Caco-2 (cell line): ENCODE data around the gene PRCD. TPM values are rescaled to one million over a fixed set of nuclear protein-coding genes. Genes with fewer than 3 reads are reported as not detected.

Experiments
- BruUV-seq: library from RNA; stranded (reverse); fragments of 400-500 nt; replicated peaks from 2 replicates; lab custom pipeline; 2021; lab: Mats Ljungman, UMichigan
- CTCF ChIA-PET: fragments of 300-600 bp; sonication (Branson Sonifier 250); formaldehyde crosslinking; loops from one replicate; lab custom pipeline; 2022; ENCODE audit warnings: antibody characterized with exemption; lab: Charles Lee
- POLR2A ChIA-PET: fragments of 300-600 bp; sonication (Branson Sonifier 250); formaldehyde crosslinking; loops from one replicate; lab custom pipeline; 2022; ENCODE audit warnings: antibody characterized with exemption; lab: Charles Lee
- DNase-seq, 2 experiments: peaks; one replicate each; pipeline versions ENCODE4 v3.0.0 to v3.0.0-alpha.2; 2020 to 2022
- H3K27me3 ChIP-seq: replicated peaks from 2 replicates; pipeline ENCODE4 v1.6.0; 2011; ENCODE audit warnings: low read length; ENCODE audit not compliant: control insufficient read depth, insufficient read depth
- H3K36me3 ChIP-seq: 2 replicates; pipeline ENCODE4 v1.5.1; 2011; ENCODE audit warnings: low read length; ENCODE audit not compliant: control insufficient read depth, insufficient read depth
- H3K4me1 ChIP-seq: fragments of 250-450 bp; sonication (Bioruptor Pico); 2 replicates; pipeline ENCODE4 v1.5.1; 2020; ENCODE audit warnings: mild to moderate bottlenecking
- H3K4me3 ChIP-seq: 2 replicates; pipeline ENCODE4 v1.5.1; 2011; ENCODE audit warnings: low read depth, mild to moderate bottlenecking, control low read depth, low read length
- H3K9me3 ChIP-seq: fragments of 250-450 bp; sonication (Bioruptor Pico); 2 replicates; pipeline ENCODE4 v1.5.1; 2020; ENCODE audit warnings: mild to moderate bottlenecking, moderate library complexity
- H3K27ac Mint-ChIP-seq: one replicate; pipeline ENCODE4 v1.8.0; 2022; ENCODE audit warnings: mixed read lengths; ENCODE audit not compliant: unreplicated experiment
- H3K27me3 Mint-ChIP-seq: one replicate; pipeline ENCODE4 v1.8.0; 2022; ENCODE audit warnings: mixed read lengths; ENCODE audit not compliant: insufficient read depth, unreplicated experiment
- H3K36me3 Mint-ChIP-seq: one replicate; pipeline ENCODE4 v1.8.0; 2022; ENCODE audit warnings: mild to moderate bottlenecking, mixed read lengths; ENCODE audit not compliant: insufficient read depth, unreplicated experiment
- H3K4me1 Mint-ChIP-seq: one replicate; pipeline ENCODE4 v1.8.0; 2022; ENCODE audit warnings: low read depth, mixed read lengths; ENCODE audit not compliant: unreplicated experiment
- H3K4me3 Mint-ChIP-seq: one replicate; pipeline ENCODE4 v1.8.0; 2022; ENCODE audit warnings: mild to moderate bottlenecking, moderate library complexity, mixed read lengths; ENCODE audit not compliant: unreplicated experiment
- H3K9me3 Mint-ChIP-seq: one replicate; pipeline ENCODE4 v1.8.0; 2022; ENCODE audit warnings: mixed read lengths; ENCODE audit not compliant: unreplicated experiment
- intact Hi-C: fragments of 100-400 bp; cut with micrococcal nuclease; formaldehyde crosslinking; loops from one replicate; pipeline ENCODE4 v1.10.0; 2022; ENCODE audit not compliant: unreplicated experiment
- total RNA-seq: library from RNA; stranded (reverse); gene quantifications from 2 replicates; pipeline ENCODE4 v1.2.3, GENCODE V29; 2022
- TF ChIP-seq, protein P1 (sequence below), 2 experiments: fragments of 200-600 bp in 1 of 2; IDR thresholded peaks; 1 replicate in 1 of 2; 2 replicates in 1 of 2; pipeline versions ENCODE4 v1.5.1 to v1.8.0; 2011 to 2022; ENCODE audit warnings: antibody characterized with exemption in 1 of 2, control low read depth in 1 of 2, inconsistent platforms in 1 of 2, low read depth in 1 of 2, low read length in 1 of 2, mild to moderate bottlenecking in 1 of 2, moderate library complexity in 1 of 2; ENCODE audit not compliant: insufficient read depth in 1 of 2, severe bottlenecking in 1 of 2, unreplicated experiment in 1 of 2

Gene PRCD
- total RNA-seq, 1 experiment from 2014 or later, result not detected

DNA sequence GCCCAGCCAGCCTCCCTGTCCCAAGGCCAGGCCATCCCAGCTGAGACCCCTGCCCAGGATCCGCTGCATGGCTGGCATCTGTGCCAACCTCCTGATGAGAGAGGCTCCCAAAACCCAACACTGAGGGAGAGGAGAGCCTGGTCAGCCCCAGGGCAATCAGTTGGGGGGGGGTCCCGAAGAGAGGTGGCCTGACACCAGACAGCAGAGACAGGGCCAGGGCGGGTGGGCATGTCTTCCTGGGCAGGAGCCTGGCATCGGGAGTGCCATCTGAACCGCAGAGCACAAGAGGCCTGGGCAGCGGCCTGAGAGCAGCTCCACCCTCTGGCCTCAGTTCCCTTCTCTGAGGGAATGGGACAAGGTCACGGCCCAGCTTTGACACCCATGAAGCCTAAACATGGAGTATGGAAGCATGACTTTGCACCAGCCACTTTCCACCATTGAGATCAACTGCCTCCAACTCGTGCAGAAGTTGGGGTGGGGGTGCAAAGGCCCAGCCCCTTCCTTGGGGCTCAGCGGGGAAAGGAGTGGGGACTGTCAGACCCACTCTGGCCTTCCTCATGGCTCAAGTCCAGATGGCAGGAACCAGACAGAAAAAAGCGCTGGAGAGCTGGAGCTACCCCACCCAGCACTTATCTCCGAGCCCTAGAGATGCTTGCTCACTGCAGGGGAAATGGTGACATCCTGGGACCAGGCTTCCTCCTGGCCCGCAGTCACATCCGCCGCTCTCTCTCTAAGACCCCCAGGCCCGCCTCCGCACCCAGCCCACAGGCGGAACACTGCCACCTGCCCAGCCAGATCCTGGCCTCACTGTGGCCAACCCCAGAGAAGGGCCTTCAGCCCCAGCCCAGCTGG, 48.3 kb upstream of the PRCD start:
- Histone ChIP-seq H3K4me3 (no peak overlapping the region), H3K36me3 (no peaks in the 10 kb centered on the region), H3K4me1 (peaks cover 10% of the 10 kb centered on the region), H3K9me3 (no peaks in the 10 kb centered on the region), H3K27me3 (no peaks in the 10 kb centered on the region)
- ChIA-PET POLR2A (no interaction called here), CTCF (interaction anchor here (0.7 to 1.3 kb wide), 2 partner anchors 24 to 93 kb away, joined by 3 read pairs; partner anchors contain the start of gene AANAT)
- no TSS peak for BruUV-seq
- H3K36me3 Mint-ChIP-seq, result peaks cover 12% of the 10 kb centered on the region
- TF ChIP-seq, protein P1, sequence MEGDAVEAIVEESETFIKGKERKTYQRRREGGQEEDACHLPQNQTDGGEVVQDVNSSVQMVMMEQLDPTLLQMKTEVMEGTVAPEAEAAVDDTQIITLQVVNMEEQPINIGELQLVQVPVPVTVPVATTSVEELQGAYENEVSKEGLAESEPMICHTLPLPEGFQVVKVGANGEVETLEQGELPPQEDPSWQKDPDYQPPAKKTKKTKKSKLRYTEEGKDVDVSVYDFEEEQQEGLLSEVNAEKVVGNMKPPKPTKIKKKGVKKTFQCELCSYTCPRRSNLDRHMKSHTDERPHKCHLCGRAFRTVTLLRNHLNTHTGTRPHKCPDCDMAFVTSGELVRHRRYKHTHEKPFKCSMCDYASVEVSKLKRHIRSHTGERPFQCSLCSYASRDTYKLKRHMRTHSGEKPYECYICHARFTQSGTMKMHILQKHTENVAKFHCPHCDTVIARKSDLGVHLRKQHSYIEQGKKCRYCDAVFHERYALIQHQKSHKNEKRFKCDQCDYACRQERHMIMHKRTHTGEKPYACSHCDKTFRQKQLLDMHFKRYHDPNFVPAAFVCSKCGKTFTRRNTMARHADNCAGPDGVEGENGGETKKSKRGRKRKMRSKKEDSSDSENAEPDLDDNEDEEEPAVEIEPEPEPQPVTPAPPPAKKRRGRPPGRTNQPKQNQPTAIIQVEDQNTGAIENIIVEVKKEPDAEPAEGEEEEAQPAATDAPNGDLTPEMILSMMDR (IDR thresholded peaks at IDR 0.05; ENCODE audit: insufficient read depth in 1 of 2, low read depth in 1 of 2, low read length in 1 of 2, severe bottlenecking in 1 of 2, unreplicated experiment in 1 of 2), result no peak
- intact Hi-C loops, result no loop called here
- H3K27me3 Mint-ChIP-seq, result no peaks in the 10 kb centered on the region
- DNase-seq, result no peak
- H3K4me1 Mint-ChIP-seq, result no peaks in the 10 kb centered on the region
- H3K9me3 Mint-ChIP-seq, result no peaks in the 10 kb centered on the region
- no peak overlapping the region for H3K27ac Mint-ChIP-seq
- H3K4me3 Mint-ChIP-seq, result no peak overlapping the region

DNA sequence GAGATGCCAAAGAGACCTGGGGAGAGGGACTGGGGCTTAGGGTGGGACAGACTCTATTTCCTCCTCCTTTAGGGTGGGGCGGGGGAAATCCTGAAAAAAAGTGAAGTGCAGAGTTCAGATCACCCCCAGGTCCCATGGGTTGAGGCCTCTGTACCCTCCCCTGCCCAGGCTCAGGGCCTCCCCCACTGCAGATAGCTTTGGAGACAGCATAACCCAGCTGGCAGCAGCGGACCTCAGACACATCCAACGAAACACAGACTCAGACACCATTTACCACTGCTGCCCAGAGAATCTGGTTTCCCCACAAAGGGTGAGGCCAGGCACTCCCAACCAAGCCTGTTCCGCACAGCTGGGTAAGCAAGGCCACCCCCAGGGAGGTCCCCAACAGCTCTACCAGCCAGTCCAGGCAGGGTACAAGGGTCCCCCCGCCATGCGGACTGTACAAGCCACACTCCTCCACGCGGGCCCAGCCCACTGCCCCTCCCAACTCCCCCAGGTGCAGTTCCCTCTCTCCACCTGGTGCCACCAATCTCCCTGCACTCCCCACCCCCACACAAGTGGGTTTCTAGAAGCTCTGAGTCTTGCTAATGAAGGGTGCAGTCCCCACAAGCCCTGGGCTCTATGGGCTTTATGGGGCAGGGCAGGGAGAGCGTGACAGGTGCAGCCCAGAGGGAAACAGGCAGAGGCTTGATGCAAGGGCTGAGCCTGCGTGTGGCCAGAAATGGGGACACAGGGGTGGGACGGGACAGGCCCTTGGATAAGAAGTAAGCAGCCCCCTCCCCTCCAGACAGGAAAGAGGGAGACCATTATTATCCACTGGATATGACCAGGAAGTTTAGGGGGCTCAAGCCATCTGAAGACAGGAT, 47.5 kb upstream of the PRCD start:
- H3K4me1 ChIP-seq, result peaks cover 10% of the 10 kb centered on the region
- POLR2A ChIA-PET, result no interaction called here
- no peak overlapping the region for H3K27ac Mint-ChIP-seq
- CTCF ChIA-PET, result interaction anchor here (1.3 to 1.5 kb wide), 3 partner anchors 16 to 25 kb away, joined by 3 to 5 read pairs (median 3); partner anchors contain the start of gene AANAT
- peaks cover 12% of the 10 kb centered on the region for H3K36me3 Mint-ChIP-seq
- no peak overlapping the region for H3K4me3 Mint-ChIP-seq
- H3K9me3 ChIP-seq, result no peaks in the 10 kb centered on the region
- no peak overlapping the region for H3K4me3 ChIP-seq
- TF ChIP-seq, protein P1 (IDR thresholded peaks at IDR 0.05; ENCODE audit: insufficient read depth in 1 of 2, low read depth in 1 of 2, low read length in 1 of 2, severe bottlenecking in 1 of 2, unreplicated experiment in 1 of 2), result no peak
- H3K9me3 Mint-ChIP-seq, result no peaks in the 10 kb centered on the region
- H3K4me1 Mint-ChIP-seq, result no peaks in the 10 kb centered on the region
- no peaks in the 10 kb centered on the region for H3K27me3 ChIP-seq
- peak in 1 of 2 experiments; percentile 62 for DNase-seq
- H3K27me3 Mint-ChIP-seq, result no peaks in the 10 kb centered on the region
- H3K36me3 ChIP-seq, result no peaks in the 10 kb centered on the region
- intact Hi-C loops, result no loop called here
- no TSS peak for BruUV-seq

DNA sequence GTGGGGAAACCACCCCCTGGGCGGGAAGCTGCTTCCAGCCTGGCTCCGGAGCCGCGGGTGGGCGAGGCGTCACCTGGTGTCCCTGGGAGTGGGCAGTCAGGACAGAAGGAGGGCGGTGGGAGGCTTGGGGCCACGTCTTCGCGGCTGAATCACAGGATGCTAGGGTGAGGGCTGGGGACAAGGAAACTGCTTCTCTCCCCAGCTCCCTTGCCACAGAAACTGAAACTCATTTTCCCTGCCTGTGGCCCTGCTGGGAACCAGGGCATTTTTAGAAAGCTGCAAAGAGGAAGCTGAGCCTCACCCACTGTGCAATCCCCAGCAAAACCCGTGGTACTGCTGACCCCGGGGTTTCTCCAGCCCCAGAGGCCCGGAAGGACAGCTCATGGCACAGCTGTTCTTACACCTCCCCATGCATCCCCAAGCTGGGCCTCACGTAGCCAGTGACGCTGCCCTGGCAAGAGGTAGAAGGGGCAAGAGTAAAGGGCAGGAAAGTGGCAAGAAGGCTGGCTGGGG, 46.8 kb upstream of the PRCD start:
- Mint-ChIP-seq H3K27me3 (no peaks in the 10 kb centered on the region), H3K4me3 (no peak overlapping the region), H3K27ac (no peak overlapping the region), H3K4me1 (no peaks in the 10 kb centered on the region), H3K9me3 (no peaks in the 10 kb centered on the region), H3K36me3 (peaks cover 12% of the 10 kb centered on the region)
- H3K9me3 ChIP-seq, result no peaks in the 10 kb centered on the region
- peaks cover 11% of the 10 kb centered on the region for H3K4me1 ChIP-seq
- H3K27me3 ChIP-seq, result no peaks in the 10 kb centered on the region
- TF ChIP-seq, protein P1 (IDR thresholded peaks at IDR 0.05; ENCODE audit: insufficient read depth in 1 of 2, low read depth in 1 of 2, low read length in 1 of 2, severe bottlenecking in 1 of 2, unreplicated experiment in 1 of 2), result no peak
- H3K36me3 ChIP-seq, result no peaks in the 10 kb centered on the region
- ChIA-PET POLR2A (no interaction called here), CTCF (interaction anchor here (0.9 to 1.5 kb wide), 3 partner anchors 16 to 34 kb away, joined by 3 to 5 read pairs (median 3); no protein-coding TSS in a partner anchor)
- intact Hi-C loops, result no loop called here
- DNase-seq, result no peak
- no TSS peak for BruUV-seq
- H3K4me3 ChIP-seq, result no peak overlapping the region
